Glutamatergic neuron (in vitro differentiated cells): ENCODE results near the gene MAP1LC3C. TPM values are rescaled to one million over a fixed set of nuclear protein-coding genes. Genes with fewer than 3 reads are reported as not detected.

Source experiments
- DNase-seq: peaks from one replicate; pipeline ENCODE4 v3.0.0; 2022
- H3K27ac Mint-ChIP-seq: one replicate; pipeline ENCODE4 v1.8.0; 2020; ENCODE audit warnings: mild to moderate bottlenecking, mixed read lengths, inconsistent platforms; ENCODE audit not compliant: unreplicated experiment
- H3K27me3 Mint-ChIP-seq: one replicate; pipeline ENCODE4 v1.8.0; 2020; ENCODE audit warnings: mild to moderate bottlenecking, moderate library complexity, mixed read lengths, inconsistent platforms; ENCODE audit not compliant: unreplicated experiment
- H3K36me3 Mint-ChIP-seq: one replicate; pipeline ENCODE4 v1.8.0; 2020; ENCODE audit warnings: mild to moderate bottlenecking, mixed read lengths, inconsistent platforms; ENCODE audit not compliant: unreplicated experiment
- H3K4me1 Mint-ChIP-seq: one replicate; pipeline ENCODE4 v1.8.0; 2020; ENCODE audit warnings: mild to moderate bottlenecking, low read depth, mixed read lengths, inconsistent platforms; ENCODE audit not compliant: unreplicated experiment
- H3K4me3 Mint-ChIP-seq: one replicate; pipeline ENCODE4 v1.8.0; 2020; ENCODE audit warnings: mild to moderate bottlenecking, mixed read lengths, inconsistent platforms; ENCODE audit not compliant: unreplicated experiment
- H3K9me3 Mint-ChIP-seq: one replicate; pipeline ENCODE4 v1.8.0; 2020; ENCODE audit warnings: mild to moderate bottlenecking, moderate library complexity, mixed read lengths, inconsistent platforms; ENCODE audit not compliant: unreplicated experiment
- total RNA-seq: library from RNA; stranded (reverse); fragmentation: NEBNext Ultra II Directional; extraction: Animal tissue kit (Norgen Biotek cat#: 25700); gene quantifications from one replicate; pipeline ENCODE4 v1.2.1, GENCODE V29; 2021; ENCODE audit not compliant: unreplicated experiment
- TF ChIP-seq, protein P1 (sequence below): fragments of 200-600 bp; sonication (generic); IDR thresholded peaks from one replicate; pipeline ENCODE4 v1.5.0; 2021; ENCODE audit not compliant: partially characterized antibody, unreplicated experiment

The MAP1LC3C gene
- total RNA-seq, 1 donor from 2014 or later = 0.49 TPM

- Mint-ChIP-seq H3K4me1 (peaks cover 3% of the 10 kb centered on the region), H3K9me3 (no peaks in the 10 kb centered on the region), H3K27me3 (no peaks in the 10 kb centered on the region), H3K27ac (no peak overlapping the region), H3K4me3 (no peak overlapping the region), H3K36me3 (peaks cover 2% of the 10 kb centered on the region)
- TF ChIP-seq, protein P1, sequence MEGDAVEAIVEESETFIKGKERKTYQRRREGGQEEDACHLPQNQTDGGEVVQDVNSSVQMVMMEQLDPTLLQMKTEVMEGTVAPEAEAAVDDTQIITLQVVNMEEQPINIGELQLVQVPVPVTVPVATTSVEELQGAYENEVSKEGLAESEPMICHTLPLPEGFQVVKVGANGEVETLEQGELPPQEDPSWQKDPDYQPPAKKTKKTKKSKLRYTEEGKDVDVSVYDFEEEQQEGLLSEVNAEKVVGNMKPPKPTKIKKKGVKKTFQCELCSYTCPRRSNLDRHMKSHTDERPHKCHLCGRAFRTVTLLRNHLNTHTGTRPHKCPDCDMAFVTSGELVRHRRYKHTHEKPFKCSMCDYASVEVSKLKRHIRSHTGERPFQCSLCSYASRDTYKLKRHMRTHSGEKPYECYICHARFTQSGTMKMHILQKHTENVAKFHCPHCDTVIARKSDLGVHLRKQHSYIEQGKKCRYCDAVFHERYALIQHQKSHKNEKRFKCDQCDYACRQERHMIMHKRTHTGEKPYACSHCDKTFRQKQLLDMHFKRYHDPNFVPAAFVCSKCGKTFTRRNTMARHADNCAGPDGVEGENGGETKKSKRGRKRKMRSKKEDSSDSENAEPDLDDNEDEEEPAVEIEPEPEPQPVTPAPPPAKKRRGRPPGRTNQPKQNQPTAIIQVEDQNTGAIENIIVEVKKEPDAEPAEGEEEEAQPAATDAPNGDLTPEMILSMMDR = no peak
- DNase-seq = peak; percentile 33
Observed at GRCh38 chr1:242025681-242026080, 26.8 kb upstream of the MAP1LC3C start.

GRCh38 chr1:242023805-242024204, 24.9 kb upstream of the MAP1LC3C start:
- H3K36me3 Mint-ChIP-seq = no peaks in the 10 kb centered on the region
- H3K9me3 Mint-ChIP-seq = no peaks in the 10 kb centered on the region
- H3K4me1 Mint-ChIP-seq = peaks cover 3% of the 10 kb centered on the region
- no peak for DNase-seq
- no peak overlapping the region for H3K4me3 Mint-ChIP-seq
- TF ChIP-seq, protein P1 = no peak
- no peaks in the 10 kb centered on the region for H3K27me3 Mint-ChIP-seq
- no peak overlapping the region for H3K27ac Mint-ChIP-seq

DNA sequence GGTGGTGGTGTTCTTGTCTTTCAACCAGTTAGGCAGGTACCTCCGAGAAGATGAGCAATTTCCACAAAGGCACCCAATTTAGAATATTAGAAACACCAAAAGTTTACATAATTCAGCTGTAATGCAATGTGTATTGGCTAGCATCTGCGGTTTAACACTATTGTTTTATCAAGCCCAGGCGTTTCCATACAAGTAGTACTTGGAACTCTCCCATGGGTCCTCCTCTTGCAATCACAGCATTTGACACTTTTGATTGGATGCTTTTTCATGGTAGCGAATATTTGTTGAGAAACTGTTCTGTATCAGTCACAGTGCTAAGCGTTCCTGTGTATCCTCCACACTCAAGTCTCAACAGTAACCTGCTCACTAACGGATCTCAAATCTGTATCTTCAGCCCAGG, 20.1 kb upstream of the MAP1LC3C start:
- no peak for DNase-seq
- Mint-ChIP-seq H3K4me1 (no peaks in the 10 kb centered on the region), H3K27ac (no peak overlapping the region), H3K27me3 (no peaks in the 10 kb centered on the region), H3K4me3 (no peak overlapping the region), H3K36me3 (no peaks in the 10 kb centered on the region), H3K9me3 (no peaks in the 10 kb centered on the region)
- TF ChIP-seq, protein P1 = no peak

- H3K4me1 Mint-ChIP-seq = no peaks in the 10 kb centered on the region
- H3K4me3 Mint-ChIP-seq = no peak overlapping the region
- H3K9me3 Mint-ChIP-seq = no peaks in the 10 kb centered on the region
- H3K27me3 Mint-ChIP-seq = no peaks in the 10 kb centered on the region
- peak; percentile 56 for DNase-seq
- H3K27ac Mint-ChIP-seq = no peak overlapping the region
- TF ChIP-seq, protein P1 = peak; percentile 64
- no peaks in the 10 kb centered on the region for H3K36me3 Mint-ChIP-seq
Observed at GRCh38 chr1:242017580-242018233, 18.8 kb upstream of the MAP1LC3C start.

DNA sequence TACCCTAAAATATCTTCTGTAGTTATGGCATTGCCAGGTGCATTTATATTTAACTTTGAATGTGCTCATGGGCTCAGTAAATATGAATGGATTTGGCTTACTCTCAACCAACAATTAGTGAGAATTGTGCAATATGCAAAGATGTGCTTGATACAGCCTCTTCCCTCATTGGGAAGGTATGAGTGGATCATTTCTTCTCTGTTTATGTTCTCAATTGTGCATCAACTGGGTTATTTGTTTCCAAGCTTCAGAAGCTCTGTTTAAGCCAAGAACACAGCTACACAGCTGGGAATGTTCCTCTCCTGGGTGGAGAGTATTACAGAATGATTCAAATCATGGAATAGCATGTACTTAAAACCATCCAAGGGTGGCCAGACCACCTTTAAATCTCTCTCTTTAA, 17.6 kb upstream of the MAP1LC3C start:
- TF ChIP-seq, protein P1 = no peak
- DNase-seq = no peak
- no peak overlapping the region for H3K4me3 Mint-ChIP-seq
- H3K27ac Mint-ChIP-seq = no peak overlapping the region
- no peaks in the 10 kb centered on the region for H3K27me3 Mint-ChIP-seq
- no peaks in the 10 kb centered on the region for H3K4me1 Mint-ChIP-seq
- no peaks in the 10 kb centered on the region for H3K9me3 Mint-ChIP-seq
- H3K36me3 Mint-ChIP-seq = no peaks in the 10 kb centered on the region
